Epidermal melanocyte (primary cell): ENCODE data around the gene SMARCAL1.
A peak's percentile ranks its signal among the peaks of the same experiment; 100 is the strongest.

Experiments used
- DNase-seq: peaks from one replicate; pipeline ENCODE4 v3.0.0; 2011; ENCODE audit warnings: low spot score; ENCODE audit not compliant: insufficient read length

Gene SMARCAL1

DNA sequence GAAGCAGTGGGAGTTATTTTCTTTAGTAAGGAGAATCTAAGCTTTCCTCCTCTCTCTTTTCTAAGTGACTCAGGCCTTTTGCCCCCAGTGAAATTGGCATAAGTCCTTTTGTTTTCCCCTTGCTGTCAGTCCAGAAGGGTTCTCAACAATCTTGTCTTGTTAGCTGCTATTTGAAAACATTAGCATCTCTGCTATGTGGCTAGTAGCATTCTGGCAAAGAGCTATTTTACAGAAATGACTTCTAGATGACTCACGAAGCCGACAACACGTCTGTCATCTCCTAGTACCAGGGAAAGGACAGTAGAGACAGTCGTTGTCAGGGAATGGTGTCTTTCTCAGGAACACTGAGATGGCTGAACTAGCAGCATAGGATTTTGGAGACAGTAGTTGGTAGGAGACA is 14.7 kb downstream of the SMARCAL1 start:
- peak; percentile 58 for DNase-seq

DNA sequence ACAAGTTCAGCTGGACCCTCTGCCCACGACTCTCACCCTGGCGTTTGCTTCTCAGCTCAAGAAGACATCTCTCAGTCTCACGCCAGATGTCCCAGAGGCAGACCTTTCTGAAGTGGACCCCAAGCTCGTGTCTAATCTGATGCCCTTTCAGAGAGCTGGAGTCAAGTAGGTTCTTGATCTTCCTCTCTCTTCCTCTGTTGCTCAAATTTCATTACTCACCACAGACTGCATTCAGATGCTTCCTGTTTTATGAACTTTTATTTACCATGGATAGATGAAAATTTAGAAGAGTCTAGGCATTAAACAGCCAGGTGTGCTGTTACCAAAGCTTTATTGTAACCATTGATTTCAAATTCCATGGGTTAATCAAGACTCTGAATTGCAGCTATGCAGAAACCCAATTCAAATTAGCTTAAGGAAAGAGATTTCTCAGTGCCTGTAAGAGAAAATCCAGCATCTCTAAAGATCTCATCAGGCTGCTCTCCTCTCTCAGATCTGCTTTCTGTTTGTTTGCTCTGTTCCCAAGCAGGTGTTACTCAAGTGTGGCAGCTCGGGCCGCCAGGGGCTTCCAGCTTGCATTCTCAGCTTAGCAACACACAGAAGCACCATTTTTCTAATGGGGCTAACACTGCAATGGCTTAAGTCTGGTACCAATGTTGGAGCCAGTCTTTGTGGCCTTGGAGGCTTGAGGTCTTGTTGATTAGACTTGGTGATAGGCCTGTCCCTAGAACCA is 16.5 kb downstream of the SMARCAL1 start:
- DNase-seq: no peak

DNA sequence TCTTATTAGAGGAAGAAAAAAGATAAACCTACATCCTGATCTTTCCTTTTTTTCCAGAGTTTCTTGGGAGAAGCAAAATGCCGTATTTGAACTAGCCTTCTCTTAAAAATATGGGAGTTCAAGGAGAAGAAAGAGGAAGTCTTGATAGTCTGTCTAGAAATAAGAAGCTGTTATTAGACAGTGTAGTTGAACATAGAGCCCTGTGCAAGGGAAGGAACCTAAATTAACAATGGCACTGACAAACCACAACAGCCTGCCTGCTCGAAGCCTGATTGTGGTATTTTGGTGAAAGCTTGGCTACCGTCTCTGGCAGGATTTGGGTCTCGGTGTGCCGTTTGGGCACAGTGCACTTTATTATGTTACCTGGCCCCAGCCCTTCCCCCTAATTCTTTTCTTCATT is 17.1 kb downstream of the SMARCAL1 start:
- DNase-seq: no peak

DNA sequence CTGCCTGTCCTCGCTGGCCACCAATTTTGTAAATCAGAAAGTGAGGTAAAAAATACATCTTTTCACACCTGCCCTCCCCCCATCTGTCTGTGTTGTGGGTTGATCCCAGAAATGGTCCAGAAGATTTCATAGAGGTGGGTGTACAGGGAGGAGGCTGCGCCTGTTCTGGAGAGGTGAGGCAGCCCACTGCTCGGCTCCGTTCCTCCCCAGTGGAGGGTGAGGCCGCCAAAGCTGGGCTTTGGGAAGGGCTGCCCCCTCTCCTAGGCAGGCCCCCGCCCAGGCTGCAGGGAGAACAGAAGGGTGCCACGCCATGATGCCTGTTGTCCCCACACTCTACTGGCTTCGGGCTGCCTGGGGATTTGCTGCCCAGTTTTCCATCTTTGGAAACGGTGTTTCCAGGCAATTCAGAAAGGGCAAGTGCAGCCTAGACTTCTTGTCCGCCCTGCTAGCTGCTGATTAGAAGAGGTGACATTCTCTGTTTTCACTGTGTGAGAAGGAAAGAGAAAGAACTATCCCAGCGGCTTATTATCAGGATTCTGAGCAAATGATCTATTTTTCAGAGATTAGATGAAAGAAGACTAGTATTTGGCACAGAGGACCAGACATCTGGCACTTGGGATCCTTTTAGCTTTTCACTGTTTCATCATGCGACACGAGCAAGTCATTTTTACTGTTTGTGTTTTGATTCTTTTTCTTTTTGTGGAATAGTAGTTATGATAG is 18.7 kb downstream of the SMARCAL1 start:
- DNase-seq: no peak

DNA sequence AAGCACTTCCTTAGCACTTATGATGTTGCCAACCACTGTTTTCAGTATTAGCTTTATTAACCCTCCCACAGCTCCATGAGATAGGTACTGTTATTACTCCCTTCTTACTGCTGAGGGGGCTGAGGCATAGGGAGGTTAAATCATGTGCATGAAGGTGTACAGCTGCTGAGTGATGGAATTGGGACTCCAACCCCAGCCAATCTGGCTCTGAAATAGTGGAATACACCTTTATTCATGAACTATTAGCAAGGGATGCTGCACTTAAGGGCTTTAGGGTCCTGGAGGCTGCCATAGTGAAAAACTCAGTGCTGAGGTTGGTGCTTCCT is 19.2 kb downstream of the SMARCAL1 start:
- DNase-seq: no peak

DNA sequence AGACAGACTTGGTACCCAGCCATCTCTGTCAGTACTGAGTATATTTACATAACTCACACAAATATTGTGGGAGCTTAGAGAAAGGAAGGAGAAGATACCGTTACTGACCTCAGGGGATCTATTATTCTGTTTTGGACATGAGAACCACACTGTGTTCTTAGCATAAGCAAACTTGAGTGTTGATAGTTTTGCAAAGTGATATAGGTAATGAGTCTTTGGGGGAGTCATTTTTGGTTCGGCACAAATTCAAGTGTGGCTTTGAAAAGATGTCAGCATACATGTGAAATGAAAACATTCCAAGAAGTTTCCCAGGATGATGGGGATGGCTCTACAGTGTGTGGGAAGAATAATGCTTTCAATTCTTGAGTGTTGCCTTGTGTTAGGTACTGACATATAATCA is 24.1 kb downstream of the SMARCAL1 start:
- no peak for DNase-seq

DNA sequence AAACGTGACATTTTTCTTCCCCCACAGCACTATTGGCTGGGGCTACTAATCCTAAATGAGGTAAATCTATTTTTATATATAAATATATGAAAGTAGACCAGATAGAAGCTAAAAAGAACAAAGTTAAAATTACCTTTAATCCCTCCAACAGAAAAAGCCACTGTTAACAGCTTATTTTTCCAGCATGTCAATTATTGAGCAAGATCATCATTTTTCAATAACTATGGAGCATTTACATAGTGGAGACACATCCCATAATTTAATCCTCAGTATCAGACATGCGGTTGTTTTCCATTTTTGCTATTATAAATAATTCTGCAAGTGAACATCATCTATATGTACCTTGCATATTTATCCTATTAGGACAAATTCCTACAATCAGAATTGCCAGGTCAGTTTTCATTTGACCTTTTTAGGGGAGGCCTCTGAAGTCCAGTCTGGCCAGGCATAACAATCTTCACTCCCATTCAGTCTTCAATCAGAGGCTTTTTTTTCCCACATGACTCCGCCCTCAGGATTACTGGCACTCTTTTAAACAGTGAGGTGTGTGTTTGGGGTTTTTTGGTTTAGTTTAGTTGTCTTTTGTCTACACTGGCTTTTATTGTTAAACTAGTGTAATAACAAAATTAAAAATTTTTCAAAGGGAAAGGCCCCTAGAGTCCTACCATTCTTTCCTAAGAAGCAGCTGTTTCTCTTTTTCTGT is 29.2 kb downstream of the SMARCAL1 start:
- DNase-seq: no peak

DNA sequence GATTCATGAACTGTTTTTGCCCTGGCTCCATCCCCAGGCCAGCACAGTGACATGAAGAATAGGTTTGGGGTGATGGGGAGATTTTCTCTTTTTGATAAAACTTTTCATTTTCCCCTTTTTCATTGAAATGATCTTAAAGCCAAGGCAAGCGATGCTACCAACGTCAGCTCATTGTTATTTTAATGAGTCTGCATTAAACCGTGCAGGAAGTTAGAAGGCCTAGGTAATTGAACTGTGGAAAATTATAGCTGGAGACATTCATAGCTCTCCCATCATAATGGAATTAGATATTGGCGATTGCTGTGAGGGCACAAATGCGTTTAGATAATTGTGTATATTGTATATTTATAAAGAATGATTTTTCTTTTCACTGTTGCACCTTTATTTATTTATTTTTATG is 33.2 kb downstream of the SMARCAL1 start:
- no peak for DNase-seq

DNA sequence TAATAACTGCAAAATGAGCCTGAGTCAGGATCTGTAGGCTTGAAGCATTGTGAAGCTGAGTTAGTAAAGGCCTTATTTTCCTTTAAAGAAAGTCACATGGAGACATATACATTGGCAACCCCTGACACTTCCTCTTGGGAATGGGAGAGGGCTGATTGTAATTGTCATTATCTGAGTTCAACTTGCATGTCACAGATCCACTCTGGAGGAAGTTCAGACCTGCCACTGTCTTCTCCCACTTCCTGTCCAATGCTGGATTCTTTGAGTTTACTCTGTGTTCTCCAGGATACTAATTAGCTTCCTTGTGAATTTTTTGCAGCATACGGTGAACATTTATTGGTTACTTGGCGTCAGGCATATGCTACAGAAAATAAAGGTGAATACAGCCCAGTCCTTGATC is 34.1 kb downstream of the SMARCAL1 start:
- no peak for DNase-seq

DNA sequence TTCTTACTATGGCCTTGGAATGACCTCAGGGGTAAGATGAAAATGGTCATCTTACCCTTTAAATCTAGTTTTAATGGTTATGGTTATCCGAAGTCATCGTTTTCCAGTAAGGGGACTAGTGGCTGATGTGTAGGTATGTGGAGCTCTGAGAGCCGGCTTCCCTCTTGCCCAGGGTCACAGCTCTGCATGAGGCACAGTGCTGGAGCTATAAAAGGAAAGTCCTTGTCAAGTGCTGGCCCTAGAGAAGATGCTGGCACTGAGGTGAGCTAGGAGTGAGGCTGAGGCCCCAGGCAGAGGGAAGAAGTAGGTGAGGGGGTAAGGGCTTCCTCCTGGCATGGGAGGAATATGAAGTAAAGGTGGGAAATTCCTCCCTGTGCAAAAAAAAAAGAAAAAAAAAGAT is 35.0 kb downstream of the SMARCAL1 start:
- no peak for DNase-seq

DNA sequence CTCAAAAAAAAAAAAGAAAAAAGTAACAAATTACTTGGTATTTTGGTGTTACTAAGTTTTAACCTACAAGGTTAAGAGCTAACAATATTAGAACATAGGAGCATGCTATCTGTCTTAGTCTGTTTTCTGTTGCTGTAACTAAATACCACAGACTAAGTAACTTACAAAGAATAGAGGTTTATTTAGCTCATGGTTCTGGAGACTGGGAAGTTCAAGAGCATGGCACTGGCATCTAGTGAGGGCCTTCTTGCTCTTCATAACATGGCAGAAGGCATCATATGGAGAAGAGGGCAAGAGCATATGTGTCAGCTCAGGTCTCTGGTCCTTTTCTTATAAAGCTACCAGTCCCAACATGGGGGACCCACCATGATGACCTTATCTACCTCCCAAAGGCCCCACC is 36.5 kb downstream of the SMARCAL1 start:
- DNase-seq: no peak

DNA sequence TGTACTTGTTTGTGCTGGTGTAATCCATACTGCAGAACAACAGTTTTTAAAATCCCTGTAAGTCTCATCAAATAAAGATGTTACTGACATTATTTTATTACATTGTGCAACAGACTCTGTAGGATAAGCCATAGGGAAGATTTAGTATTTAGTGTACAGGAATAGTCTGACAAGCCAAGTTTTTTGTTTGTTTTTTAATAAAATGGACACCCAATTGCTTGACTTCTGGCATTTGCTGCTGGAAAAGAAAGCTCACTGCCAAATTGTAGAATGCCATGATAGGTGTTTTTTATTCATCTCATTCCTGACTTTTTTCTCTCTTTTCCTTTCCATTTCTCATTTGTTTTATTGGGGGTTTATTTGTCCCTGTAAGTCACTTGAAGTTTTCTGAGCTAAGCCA is 38.1 kb downstream of the SMARCAL1 start:
- DNase-seq: no peak

DNA sequence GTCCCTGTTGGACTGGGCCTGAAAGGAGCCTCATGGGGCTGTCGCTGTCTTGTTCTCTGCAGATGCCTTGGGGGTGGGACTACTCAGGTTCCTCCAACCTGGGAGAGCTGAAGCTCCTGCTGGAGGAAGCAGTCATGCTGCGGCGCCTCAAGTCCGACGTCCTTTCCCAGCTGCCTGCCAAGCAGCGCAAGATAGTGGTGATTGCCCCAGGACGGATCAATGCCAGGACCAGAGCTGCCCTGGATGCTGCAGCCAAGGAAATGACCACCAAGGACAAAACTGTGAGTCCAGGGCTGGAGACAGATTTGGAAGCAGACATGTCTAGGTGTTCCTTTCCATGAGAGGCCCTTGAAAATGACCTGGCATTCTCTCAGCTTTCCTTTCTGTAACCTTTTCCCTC is 38.5 kb downstream of the SMARCAL1 start:
- no peak for DNase-seq

DNA sequence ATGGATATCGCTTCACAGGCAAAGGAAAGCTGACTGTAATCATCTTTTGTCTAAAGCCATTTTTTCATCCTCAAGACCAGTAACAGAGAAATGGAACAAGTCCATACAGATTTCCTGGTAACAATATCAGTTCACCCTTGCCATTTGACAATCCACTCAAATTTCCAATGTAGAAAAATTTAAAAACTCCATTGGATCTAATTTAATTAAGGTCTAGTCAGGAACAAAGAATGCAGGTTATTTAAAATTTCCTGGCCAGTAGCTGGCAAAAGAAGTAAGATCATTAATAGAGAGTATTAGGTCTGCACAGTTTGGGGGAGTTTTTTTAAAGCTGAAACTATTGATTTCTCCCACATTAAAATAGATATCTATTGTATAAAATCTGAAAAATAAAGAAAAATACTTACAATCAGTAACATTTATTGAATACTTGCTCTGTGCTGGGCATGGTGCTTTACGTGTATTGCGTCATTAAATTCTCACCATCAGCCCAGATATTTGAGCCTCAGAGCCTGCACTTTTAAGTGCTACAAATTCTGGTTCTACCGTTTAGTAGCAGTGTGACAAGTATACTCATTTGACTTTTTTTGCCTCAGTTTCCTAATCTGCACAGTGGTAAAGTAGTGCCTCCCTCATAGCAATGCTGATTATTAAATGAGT is 41.8 kb downstream of the SMARCAL1 start:
- DNase-seq: no peak

DNA sequence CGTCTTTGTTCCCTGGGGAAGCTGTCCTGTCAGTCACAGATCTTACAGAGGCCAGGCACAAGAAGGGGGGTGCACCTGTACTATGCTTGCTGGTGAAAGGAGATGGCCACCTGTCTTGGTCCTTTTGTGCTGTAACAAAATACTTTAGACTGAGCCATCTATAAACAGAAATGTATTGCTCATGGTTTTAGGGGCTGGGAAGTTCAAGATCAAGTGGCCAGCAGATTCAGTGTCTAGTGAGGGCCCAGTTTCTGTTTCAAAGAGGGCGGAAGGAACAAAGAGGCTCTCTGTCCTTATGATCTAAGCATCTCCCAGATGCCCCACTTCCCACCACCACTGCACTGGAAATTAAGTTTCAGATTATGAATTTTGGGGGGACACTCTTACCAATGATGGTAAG is 50.9 kb downstream of the SMARCAL1 start:
- no peak for DNase-seq

DNA sequence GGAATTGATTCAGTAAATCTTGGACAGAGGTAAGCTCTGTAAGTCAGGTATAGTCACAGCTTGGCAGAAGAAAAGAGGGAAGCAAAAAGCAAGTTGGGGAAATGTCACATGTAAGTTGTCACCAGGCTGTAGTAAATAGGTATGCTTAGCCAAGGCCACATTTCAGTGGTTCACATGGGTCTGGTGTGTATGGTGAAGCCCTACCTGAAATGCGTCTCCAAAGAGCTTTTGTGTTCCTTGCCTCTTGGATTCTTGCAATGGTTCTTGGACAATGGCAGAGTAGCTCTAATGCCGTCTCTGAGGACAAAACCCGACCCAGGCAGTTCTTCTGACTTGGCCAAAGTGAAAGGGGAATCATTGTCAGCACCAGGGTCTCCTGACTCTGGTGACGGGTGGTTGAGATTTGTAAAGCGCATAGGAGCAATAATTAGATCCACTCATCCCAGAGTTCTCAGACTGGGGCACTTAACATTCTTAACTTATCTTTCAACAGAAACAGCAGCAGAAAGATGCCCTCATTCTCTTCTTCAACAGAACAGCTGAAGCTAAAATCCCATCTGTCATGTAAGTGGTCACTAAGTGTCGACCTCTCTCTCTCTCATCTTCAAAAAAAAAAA is 51.9 kb downstream of the SMARCAL1 start:
- DNase-seq: no peak

DNA sequence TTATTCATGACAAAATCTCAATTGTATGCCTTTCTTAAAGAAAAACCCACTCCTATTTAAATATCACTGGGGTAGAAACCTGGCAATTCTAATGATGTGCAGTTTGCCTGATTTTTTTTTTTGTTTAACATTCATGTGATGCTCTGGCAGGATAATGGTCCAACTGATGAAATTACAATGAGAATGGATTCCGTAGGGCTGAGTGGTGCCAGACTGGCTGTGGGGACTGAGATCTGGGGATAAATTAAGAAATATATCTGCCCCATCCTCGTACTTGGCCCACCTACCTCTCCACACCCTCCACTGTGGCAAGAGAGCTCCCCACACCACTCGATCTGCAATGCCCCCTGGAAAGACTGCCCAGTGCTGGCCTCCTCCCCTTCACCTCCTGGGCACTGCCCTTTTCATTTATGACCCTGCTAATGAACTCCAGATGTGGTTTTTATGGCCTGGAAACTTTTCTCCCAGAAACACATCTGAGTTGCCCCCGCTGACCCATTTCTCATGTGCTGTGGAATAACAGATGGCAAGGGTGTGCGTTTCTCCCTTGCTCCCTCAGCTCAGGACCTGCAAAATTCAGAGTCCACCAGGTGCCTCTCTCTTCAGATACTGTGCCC is 53.4 kb downstream of the SMARCAL1 start:
- no peak for DNase-seq

DNA sequence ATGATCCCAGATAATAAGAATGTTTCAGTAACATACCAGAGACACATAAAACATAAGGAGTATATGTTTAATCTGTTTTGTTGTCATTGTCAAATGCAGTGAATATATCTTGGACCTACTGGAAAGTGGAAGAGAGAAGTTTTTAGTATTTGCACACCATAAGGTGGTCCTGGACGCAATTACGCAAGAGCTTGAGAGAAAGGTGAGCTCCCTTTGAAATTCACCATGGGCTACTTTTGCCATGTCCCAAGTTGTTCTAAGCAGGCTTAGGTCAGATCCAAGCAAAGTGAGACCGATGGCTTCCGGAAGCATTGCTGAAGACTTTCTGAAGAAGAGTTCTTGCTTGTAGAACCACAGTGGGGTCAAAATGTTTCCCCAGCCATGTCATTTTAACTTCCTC is 55.6 kb downstream of the SMARCAL1 start:
- DNase-seq: no peak

DNA sequence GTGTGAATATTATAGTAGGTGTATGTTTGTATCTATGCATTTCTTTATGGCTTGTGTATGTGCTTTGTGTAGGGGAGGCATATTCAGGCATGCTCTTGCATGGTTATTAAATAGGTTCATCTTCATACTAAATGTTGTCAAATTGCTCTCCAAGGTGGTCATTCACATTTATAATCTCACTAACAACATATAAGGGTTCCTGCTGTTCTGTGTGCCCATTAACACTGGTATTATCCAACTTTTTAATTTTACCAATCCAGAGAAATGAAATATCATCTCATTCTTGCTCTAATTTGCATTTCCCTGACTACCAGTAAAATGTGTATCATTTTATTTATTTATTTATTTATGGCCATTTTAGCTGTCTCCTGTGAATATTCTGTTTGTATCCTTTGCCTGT is 57.4 kb downstream of the SMARCAL1 start:
- DNase-seq: no peak

DNA sequence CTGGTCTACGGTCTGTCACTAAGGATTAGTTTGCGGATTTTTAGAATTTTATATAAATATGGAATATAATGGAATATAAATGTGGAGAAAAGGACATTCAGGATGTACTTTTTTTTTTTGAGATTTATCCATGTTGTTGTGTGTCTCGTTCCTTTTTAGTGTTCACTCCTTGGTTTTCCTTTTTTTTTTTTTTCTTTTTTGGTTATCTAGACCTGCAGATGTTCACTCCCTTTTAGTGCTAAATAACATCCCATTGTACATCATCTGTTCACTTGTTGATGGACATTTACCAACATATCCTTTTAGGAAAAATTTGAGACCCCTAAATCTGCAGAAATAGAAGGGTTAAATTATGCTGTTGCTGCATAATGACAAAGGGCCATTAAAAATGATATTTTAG is 60.9 kb downstream of the SMARCAL1 start:
- DNase-seq: no peak

DNA sequence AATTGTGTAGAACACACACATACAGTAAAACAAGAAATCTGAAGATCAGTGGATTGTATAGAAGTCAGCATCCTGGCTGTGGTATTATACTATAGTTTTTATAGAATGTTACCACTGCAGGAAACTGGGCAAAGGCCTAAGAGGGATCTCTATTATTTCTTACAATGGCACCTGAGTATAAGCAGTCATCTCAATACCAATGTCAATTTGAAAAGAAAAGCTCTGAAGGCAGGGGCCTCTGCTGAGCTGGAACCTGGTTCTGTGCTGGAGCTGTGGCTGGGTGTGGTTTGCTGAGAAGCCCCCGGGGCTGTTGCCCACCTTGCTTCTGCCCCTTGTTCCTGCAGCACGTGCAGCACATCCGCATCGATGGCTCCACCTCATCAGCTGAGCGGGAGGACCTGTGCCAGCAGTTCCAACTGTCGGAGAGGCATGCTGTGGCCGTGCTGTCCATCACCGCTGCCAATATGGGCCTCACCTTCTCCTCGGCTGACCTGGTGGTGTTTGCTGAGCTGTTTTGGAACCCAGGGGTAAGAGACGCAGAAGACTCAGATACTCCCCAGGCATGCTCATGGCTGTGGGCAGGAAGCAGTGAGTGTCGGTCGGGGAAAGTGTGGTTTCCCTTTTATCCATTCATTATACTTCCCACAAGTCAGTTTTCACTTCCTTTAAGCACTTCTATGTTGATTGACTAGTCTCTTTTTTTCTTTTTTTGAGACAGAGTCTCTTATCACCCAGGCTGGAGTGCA is 62.8 kb downstream of the SMARCAL1 start:
- no peak for DNase-seq
